ENCODE measurements around the gene AZU1. TPM values are rescaled to one million over a fixed set of nuclear protein-coding genes. Genes with fewer than 3 reads are reported as not detected.

AZU1 gene
- total RNA-seq, 1 experiment from 2014 or later: 1.6 TPM

GRCh38 chr19:811506-812048, 16.1 kb upstream of the AZU1 start:
- no peak overlapping the region for H3K4me3 Mint-ChIP-seq

More at GRCh38 chr19:811506-812048, 16.1 kb upstream of the AZU1 start:
- no peaks in the 10 kb centered on the region for H3K23me2 ChIP-seq (ENCODE audit: insufficient read length, low read depth, low read length, poor library complexity, severe bottlenecking)
- WGBS (ENCODE audit: extremely low coverage, insufficient read length, low lambda C conversion rate): no CpG with 5 or more reads among the region's 20 CpGs
- no peaks in the 10 kb centered on the region for H3K9me3 ChIP-seq (ENCODE audit: control insufficient read depth, low read depth, low read length)
- no peak overlapping the region for H2BK20ac ChIP-seq (ENCODE audit: low read depth, low read length, poor library complexity, severe bottlenecking)
- Mint-ChIP-seq H3K36me3 (ENCODE audit: insufficient read depth in 1 of 3, low read depth in 3 of 3) (peaks cover 40 to 66% (median 65%) of the 10 kb centered on the region in 3 experiments), H3K27ac (peak overlapping the region in 1 of 3 experiments; percentile 89; a peak in 1 of 7 replicates), H3K4me1 (0 out of 4 replicates have a peak, but pooled peaks cover 0 to 3% of the 10 kb centered on the region in 2 experiments), H3K27me3 (ENCODE audit: low read depth) (peaks cover 3% of the 10 kb centered on the region; the same call in 1 of the 2 replicates), H3K9me3 (no peaks in the 10 kb centered on the region; a peak in 2 of 5 replicates)
- no peaks in the 10 kb centered on the region for H3K4me1 ChIP-seq (ENCODE audit: insufficient read depth, low read length)
- no peak overlapping the region for H3K23ac ChIP-seq (ENCODE audit: insufficient read length, low read depth, low read length)
- H2BK5ac ChIP-seq (ENCODE audit: insufficient read length, low read length): no peak overlapping the region
- no peaks in the 10 kb centered on the region for H4K20me1 ChIP-seq (ENCODE audit: control insufficient read depth, insufficient read depth, insufficient read length)
- no peak overlapping the region for H2AFZ ChIP-seq (ENCODE audit: low read length)
- no peak overlapping the region for H3K14ac ChIP-seq (ENCODE audit: insufficient read depth, low read length)
- no peak overlapping the region for H3K27ac ChIP-seq (ENCODE audit: insufficient read length, low read depth, low read length)
- no peak overlapping the region for H3K4ac ChIP-seq (ENCODE audit: low read depth, low read length)
- H3K9ac ChIP-seq (ENCODE audit: extremely low read depth, insufficient read length, low read length): no peak overlapping the region
- peaks cover 4% of the 10 kb centered on the region for H3K79me1 ChIP-seq (ENCODE audit: insufficient read depth, low read depth, low read length, poor library complexity, severe bottlenecking)
- H3K27me3 ChIP-seq (ENCODE audit: insufficient read depth, low read length): no peaks in the 10 kb centered on the region
- H3K4me2 ChIP-seq (ENCODE audit: insufficient read depth, insufficient read length, low read length): no peak overlapping the region
- no peak for TF ChIP-seq CTCF (conservative IDR thresholded peaks at IDR 0.05)
- H2AK5ac ChIP-seq (ENCODE audit: insufficient read length, low read length): no peak overlapping the region
- H3T11ph ChIP-seq (ENCODE audit: low read length): no peak overlapping the region
- no peak overlapping the region for H2BK15ac ChIP-seq (ENCODE audit: low read depth, low read length)
- no peak overlapping the region for H4K8ac ChIP-seq (replicated peaks; ENCODE audit: insufficient read length, low read depth, low read length)
- no peak overlapping the region for H4K5ac ChIP-seq (ENCODE audit: insufficient read length, low read depth, low read length)
- H3K56ac ChIP-seq (ENCODE audit: insufficient read length, low read depth, low read length): no peak overlapping the region
- no peaks in the 10 kb centered on the region for H3K79me2 ChIP-seq (ENCODE audit: insufficient read depth, low read length)
- H4K91ac ChIP-seq (ENCODE audit: insufficient read length, low read depth, low read length): no peak overlapping the region
- no peak for DNase-seq
- no peak overlapping the region for H2BK120ac ChIP-seq (ENCODE audit: low read depth, low read length, poor library complexity, severe bottlenecking)
- no peak overlapping the region for H3K18ac ChIP-seq (ENCODE audit: insufficient read length, low read depth, low read length)
- H2BK12ac ChIP-seq (ENCODE audit: insufficient read length, low read depth, low read length): no peak overlapping the region
